AML-193 (cell line): ENCODE results near the gene SMARCA2.
A peak's percentile ranks its signal among the peaks of the same experiment; 100 is the strongest.

Experiments used
- DNase-seq, 2 experiments: peaks; one replicate each; lab custom pipeline; 2025; lab: John Stamatoyannopoulos, UW

Gene SMARCA2

DNA sequence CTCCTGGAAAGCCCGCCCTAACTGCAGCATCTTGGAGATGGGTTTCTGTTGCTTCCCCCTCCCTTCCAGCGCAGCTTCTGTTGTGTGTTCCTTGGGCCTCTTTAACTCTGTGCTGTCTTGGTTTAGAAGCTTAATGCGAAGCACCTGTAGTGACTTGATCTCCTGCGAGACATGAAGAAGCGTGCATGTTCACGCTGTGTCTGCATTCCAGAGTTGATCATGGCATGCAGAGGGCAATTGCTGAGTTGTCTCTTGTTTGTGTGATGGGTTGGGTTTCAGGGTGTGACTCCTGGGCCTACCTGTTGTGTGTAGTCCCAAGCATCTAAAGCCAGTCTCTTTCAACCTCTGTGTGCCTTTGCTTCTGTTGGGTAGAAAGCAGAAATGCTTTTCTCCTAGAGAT lies 155.6 kb downstream of the SMARCA2 start:
- no peak for DNase-seq

DNA sequence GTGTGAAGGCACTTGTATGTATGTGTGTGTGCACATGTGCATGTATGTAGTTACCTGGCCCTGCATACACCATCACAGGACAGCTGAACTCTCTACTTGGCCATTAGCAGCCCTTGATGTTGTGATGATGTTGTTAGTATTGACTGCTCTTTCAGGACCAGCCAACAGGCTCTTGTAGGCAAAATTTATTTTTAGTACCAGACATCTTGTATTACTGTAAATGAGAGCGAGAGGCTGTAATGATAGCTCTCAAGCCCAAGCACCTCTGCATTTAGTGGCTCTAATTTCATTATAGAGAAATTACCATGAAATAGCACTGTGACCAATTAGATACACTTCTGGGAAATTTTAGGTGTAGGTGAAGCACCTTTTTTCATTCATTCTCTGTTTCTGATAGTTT lies 158.0 kb downstream of the SMARCA2 start:
- no peak for DNase-seq

DNA sequence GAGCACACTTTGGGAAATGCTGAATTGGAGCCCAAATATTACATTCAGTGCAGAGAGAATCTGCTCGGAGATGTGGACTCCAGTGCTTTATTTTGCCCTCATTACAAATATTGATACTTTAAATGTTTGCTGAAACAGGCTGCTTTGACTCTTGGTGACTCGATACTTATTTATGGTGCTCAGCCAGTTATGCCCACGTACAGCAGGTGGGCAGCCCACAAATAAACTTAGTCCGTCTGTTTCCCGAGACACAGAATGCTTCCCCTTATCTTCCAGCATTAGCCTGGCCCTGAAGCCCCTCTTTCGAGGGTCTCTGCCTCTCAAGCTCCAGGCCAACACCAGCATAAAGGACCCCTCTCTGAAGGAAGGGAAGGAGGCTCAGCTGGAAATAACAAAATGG lies 158.7 kb downstream of the SMARCA2 start:
- DNase-seq, result no peak

DNA sequence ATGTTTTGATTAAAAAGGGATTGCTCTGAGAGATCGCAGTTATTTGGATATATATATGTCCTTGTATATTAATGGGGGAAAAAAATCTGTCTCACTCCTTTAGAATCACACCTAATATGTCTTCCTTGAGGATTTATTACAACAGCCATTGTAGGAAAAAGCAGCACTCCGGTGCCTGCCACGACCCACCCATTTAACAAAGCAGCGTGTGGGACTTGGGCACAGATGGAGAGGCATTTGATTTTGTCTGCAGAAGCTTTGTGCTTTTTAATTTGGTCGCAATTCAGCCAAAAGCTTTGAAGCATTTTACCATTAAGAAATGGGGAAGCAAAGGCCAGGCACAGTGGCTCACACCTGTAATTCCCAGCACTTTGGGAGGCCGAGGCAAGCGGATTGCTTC lies 159.2 kb downstream of the SMARCA2 start:
- no peak for DNase-seq

DNA sequence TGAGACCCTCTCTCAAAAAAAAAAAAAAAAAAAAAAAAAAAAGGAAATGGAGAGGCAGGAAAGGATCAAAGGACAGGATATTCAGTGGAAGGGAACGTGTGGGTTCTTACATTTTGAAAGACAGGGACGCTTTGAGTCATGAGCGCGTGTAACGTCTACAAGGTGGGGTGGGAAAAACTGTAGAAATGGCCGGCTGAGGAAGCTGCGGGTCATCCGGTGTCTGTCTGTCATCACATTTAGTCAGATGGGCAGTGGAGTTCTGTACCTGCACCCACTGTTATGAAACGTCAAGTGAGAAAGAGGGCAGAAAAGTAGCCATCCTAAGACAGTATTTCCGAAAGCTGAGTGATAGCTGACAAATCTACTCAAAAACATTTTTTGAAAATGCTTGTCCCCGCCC lies 159.8 kb downstream of the SMARCA2 start:
- DNase-seq, result no peak

DNA sequence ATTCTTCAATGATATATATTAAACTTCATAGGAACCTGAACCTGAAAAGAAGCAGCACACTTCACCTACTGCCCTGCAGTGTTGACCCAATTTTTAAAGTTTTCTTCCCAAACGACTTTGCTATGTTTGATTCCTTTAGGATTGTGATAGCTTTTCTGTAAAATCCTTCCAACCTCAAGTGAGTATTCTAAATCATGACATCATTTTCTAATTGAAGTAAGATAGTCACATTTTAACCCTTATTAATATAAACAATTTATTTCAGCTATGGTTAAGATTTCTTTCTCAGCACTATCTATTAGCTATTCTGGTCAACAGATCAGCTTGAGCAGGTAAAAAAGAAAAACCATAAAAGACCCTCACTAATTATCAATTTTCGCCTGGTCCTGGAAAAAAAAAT lies 162.0 kb downstream of the SMARCA2 start:
- DNase-seq, result no peak

DNA sequence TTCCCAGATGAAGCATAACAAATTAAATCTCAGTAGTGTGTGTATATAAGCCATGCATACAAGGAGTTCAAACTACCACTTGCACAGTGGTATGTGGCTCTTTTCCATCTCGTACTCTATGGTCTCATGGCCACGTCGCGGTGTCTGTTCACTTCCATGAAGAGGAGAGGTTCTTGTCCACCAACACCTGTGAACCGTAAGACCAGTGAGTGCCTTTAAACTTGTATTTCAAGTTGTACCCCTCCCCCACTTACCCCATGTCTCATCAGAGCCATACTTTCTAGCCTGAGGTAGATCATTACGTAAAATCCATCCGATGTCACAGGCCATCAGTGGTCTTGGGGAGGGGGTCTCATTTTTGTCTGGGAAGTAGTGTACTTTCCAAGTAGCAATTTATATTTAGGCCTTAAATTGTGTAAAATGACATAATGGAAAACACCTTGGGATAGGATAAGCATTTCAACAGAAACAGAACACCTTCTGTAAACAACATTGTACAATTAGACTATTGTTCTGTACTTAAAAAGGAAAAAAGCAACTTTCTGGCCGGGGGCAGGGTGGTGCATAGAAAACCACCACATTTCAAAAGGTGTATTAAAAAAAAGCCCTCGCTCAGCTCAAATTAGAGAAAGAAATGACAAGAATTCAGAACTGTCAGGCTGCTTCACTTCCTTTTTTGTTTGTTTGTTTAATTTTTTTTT lies 163.0 kb downstream of the SMARCA2 start:
- DNase-seq, result no peak

DNA sequence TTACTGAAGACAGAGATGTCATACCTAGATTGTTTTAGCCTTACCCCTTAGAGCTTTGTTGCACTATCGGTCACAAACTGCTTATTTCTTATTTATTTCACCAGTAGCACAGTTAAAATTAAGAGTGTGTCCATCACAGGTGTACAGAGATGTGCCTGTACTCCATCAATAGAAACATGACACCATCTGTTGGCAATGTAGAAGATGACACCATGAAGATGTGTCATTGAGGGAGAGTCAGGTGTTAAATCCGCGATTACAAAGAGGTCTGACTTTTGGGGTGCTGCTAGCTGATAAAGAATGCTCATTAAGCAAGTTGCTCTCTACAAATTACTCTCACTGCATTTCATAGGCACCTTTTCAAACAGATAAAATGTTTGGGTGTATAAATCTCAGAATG lies 164.4 kb downstream of the SMARCA2 start:
- no peak for DNase-seq

DNA sequence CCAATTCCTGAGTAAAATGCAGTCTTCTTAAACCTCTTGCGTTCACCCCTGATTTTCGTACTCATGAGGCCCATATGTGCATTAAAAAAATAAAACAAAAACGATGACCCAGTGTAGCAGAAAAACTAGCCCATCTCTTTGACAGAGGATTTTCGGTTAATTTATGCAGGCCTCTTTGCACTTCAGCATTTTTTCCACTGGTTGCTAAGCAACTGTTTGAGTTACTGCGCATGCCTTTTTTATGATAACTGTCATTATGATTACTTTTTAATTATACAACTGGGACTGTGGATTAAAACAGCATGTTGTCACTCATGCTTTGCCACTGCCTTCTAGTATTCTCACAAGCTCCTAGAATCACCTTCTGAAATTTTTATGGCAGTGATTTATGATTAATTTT lies 165.0 kb downstream of the SMARCA2 start:
- DNase-seq, result no peak

DNA sequence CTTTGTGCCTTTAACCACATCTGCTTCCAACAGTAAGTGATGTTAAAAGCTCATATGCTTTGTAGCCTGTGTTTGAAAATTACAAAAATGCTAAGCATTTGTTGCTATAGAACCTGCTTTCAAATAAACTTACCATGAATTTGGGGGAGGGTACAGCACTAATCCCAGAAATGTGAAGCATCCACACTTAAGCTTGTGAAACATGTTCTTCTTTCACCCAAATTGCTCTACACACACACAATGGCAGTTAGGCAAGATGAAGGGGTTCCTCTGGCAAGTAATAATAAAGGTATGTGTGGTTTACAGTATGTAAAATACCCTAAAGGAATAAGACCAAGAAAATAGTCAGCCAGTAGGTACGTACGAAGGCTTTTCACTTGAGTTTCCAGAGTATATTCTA lies 165.6 kb downstream of the SMARCA2 start:
- DNase-seq, result no peak

DNA sequence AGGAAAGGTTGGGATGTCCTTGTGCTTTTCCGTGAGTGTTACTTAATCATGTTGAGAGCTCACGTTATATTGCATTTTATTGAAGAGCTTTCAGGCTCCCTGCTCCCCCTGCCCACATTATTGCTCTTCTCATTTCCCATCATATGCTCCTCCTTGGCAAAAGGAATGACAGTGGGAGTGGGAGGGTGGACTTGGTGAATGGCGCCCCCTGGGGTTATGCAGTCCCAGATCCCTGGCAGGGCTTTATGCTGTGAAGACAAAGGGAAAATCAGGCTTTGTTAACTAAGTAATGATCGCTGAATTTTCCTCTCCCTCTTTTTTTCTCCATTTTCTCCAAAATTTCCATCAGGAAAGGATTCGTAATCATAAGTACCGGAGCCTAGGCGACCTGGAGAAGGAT lies 166.6 kb downstream of the SMARCA2 start:
- no peak for DNase-seq

DNA sequence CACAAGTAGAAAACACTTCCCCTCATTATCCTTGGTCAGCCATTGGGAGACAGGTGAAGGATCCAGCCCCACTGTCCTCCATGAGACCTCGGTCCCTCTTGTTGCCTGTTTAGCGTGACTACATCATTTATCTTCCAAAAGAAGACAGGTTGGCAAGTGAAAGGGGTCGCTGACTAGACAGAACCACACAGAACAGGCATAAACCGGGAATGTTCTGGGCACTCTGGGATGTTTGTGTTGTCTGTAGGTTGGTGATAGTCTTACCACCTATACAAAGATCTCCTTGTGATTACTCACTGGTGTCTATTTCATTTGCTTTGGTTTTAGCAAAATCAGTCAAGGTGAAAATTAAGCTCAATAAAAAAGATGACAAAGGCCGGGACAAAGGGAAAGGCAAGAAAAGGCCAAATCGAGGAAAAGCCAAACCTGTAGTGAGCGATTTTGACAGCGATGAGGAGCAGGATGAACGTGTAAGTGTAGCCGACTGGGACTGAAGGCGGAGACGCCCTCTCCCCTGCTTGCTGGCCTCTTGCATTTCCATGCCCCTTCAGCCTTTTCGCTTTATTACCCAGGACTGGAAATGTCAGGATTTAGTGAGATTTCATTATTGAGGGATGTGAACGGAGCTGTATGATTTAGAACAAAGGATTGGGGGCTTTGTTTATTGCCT lies 175.9 kb downstream of the SMARCA2 start:
- DNase-seq, result no peak

DNA sequence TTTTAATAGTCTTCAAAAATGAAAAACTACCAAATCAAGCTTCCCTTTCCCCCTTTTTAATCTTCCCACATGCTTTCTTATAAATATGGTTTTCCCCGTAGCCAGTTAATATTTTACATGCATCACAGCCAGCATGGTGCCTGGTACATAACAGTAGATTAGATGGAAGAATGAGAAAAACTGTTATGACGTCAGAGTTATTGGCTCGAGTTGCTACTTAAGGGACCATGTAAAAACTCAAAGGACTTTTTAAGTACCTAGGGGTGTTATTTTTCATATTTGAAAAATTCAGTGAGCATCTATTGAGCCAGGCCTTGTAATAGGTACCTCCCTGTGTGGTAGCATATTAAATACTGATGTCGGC lies 176.4 kb downstream of the SMARCA2 start:
- DNase-seq, result no peak

DNA sequence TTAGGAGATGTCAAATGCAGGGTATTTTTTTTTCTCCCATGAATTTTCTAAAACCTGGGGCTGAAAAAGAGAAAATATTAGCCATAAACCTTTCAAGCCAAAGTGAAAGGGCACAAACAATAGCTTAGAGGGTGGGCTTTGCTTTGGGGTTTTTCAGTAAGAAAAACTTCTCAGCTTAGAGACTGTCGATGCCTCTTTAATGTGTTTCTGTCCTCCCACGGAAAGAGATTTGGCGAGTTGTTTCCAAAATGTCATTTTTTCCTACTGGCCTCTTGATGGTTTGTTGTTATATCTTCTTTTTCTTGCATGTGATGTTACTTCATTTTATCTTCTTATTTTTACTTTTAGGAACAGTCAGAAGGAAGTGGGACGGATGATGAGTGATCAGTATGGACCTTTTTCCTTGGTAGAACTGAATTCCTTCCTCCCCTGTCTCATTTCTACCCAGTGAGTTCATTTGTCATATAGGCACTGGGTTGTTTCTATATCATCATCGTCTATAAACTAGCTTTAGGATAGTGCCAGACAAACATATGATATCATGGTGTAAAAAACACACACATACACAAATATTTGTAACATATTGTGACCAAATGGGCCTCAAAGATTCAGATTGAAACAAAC lies 177.3 kb downstream of the SMARCA2 start:
- no peak for DNase-seq

DNA sequence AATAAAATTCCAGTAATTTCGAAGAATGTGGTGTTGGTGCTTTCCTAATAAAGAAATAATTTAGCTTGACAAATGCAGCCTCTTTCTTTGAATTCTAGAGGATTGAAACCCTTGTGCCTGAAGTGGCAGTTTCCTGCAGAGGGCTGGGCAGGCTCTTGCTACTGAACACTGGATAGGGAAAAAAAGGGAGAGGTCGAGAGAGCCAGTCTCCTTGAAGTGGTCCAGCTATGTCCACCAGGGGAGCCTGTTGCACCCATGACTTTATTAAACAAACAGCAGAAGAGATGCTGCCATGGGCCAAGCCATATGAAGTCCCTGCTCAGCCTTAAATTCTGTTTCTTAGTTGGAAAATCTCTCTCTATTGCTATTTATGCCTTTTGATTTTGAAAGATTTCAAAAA lies 178.4 kb downstream of the SMARCA2 start:
- no peak for DNase-seq

DNA sequence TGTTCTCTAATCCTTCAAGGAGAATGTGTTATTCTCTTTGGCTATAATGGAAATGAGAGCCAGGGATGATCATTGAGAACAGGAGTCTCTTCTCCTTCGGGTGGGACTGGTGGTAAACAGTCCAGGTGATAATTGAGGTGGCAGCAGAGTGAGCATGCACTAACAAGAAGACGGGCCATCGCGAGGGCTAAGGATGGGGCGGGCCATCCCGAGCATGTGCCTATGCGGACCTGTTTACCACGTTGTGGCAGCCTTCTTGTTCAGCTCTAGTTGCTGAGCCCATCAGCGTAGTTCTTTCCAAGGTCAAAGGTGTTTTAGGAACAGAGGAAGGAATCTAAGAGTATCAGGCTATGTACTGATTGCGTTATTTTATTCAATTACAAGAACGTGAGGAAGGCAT lies 180.1 kb downstream of the SMARCA2 start:
- no peak for DNase-seq

DNA sequence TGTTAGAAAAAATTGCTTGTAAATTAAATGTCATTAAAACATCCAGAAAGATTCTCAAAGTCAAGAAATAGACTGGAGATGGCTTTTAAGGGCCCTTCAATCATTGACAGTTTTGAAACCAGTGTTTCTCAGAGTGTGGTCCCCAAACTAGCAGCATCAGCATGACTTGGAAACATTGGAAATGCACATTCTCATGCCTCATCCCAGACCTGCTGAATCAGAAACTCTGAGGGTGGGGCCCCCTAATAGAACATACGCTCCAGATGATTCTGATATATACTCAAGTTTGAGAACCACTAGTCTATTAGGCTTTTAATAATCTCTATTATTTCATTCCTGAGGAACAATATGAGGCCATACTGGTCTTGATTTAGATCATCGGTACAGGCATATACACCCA lies 181.6 kb downstream of the SMARCA2 start:
- DNase-seq, result no peak

DNA sequence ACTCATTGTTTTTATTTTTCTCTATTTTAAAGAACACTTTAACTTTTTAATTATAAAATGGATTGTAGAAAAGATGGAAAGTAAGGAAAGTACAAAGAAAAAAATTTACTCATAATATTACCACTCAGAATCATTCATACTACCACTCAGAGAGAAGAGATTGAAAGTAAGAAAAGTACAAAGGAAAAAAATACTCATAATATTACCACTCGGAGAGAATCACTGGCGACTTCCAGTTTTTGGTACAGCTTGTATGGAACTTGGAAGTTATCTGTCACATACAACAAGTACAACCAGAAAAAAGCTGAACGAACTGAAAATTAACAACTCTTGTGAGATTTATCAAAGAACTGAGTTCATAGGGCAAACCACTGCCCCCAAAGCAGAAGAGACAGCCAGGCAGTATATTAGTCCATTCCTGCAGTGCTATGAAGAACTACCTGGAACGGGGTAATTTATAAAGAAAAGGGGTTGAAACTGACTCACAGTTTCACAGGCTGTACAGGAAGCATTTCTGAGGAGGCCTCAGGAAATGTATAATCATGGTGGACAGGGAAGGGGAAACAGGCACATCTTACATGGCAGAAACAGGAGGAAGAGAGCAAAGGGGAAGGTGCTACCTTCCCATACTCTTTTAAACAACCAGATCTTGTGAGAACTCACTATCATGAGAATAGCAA lies 183.9 kb downstream of the SMARCA2 start:
- no peak for DNase-seq

DNA sequence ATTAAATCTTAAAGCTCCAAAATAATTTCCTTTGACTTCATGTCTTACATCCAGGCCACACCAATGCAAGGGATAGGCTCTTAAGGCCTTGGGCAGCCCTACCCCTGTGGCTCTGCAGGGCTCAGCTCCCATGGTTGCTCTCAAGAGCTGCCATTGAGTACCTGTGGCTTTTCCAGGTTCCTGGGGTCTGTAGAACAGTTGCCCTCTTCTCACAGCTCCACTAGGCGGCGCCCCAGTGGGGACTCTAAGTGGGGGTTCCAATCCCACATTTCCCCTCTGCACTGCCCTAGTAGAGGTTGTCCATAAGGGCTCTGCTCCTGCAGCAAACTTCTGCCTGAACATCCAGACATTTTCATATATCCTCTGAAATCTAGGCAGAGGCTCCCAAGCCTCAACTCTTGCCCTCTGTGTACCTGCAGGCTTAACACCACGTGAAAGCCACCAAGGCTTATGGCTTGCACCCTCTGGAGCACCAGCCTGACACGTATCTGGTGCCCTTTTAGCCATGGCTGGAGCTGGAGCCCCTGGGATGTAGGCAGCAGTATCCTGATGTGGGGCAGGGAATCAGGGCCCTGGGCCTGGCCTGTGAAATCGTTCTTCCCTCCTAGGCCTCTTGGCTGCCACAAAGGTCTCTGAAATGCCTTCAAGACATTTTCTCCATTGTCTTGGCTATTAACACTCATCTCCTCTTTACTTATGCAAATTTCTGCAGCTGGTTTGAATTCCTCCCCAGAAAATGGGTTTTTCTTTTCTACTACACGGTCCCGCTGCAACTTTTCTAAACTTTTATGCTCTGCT lies 185.1 kb downstream of the SMARCA2 start:
- DNase-seq, result no peak

DNA sequence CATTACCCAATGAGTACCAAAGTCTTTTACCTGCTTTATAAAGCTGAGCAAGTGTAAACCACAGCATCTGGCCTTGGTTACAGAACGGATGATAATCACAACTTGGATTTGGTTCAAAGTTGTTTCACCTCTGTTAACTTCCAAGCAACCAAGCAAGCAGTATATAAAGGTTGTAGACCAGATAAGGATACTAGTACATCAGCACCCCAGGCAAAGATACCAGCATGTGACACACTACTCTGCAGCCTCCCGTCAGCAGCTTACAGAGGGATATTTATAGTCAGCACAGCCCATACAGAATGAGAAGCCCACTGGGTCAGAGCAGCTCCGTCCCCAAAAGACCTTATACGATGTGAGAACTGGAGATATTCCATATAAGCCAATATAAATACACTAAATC lies 193.3 kb downstream of the SMARCA2 start:
- DNase-seq, result no peak

DNA sequence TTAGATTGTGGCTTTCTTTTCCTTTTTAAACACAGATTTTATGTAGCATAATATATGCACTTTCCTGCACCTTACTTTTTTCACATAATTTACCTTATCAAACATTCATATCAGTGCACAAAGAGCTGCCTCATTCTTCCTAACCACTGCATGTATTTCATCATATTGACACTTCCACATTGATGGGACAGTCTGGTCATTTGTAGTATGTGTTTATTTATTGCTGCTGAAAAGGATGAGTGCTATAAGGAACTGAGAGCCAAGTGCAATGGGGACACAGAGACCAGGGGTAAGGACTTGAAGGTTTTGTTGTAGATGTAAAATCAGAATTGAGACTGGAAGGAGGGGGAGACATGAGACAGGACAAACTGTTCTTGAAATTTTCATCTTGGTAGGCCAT lies 193.8 kb downstream of the SMARCA2 start:
- DNase-seq, result peak; percentile 19 to 30

DNA sequence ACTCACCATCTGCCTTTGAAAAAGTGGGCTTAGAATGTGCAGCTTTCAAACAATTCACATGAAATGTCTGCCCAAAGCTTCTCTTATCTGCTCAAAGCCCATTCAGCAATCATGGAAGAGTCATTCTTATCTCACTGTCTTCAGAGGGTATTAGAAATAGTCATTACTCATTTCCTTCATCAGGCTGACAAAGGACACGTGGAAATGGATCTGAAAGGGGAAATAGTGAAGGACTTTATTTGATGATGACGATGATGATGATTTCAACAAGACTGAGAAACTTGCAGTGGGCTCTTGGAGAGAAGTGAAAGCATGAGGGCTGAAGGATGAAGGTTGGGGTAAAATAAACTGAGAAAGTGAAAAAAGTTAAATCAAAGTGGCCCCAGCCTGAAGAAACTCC lies 194.3 kb downstream of the SMARCA2 start:
- DNase-seq, result no peak
